Natural killer cell (primary cell): Measurements from ENCODE around the gene OR12D2. TPM values are rescaled to one million over a fixed set of nuclear protein-coding genes. Genes with fewer than 3 reads are reported as not detected.

Experiments used
- ATAC-seq, 3 donors: fragments of 150-1000 bp in 2 of 3; fragments of 200-7000 bp in 1 of 3; cut with Tn5 transposase; 1 replicate in 1 of 3; 2 replicates in 2 of 3; pipeline ENCODE4 v1.10.0; 2021; ENCODE audit warnings: mild to moderate bottlenecking in 2 of 3, moderate library complexity in 2 of 3
- DNase-seq, 2 donors: peaks; one replicate each; pipeline versions ENCODE4 v3.0.0 to v3.0.0-alpha.2; 2013 to 2021; ENCODE audit warnings: mixed read lengths in 1 of 2
- H3K27ac ChIP-seq: one replicate; pipeline ENCODE4 v1.5.1; 2013; ENCODE audit warnings: mild to moderate bottlenecking, low read length
- H3K27me3 ChIP-seq: one replicate; pipeline ENCODE4 v1.6.1; 2013; ENCODE audit warnings: low read length; ENCODE audit not compliant: control insufficient read depth, insufficient read depth
- H3K36me3 ChIP-seq: one replicate; pipeline ENCODE4 v1.6.1; 2013; ENCODE audit warnings: low read length; ENCODE audit not compliant: control insufficient read depth, insufficient read depth
- H3K4me1 ChIP-seq: one replicate; pipeline ENCODE4 v1.6.1; 2013; ENCODE audit warnings: low read length; ENCODE audit not compliant: control insufficient read depth, insufficient read depth
- H3K4me3 ChIP-seq: one replicate; pipeline ENCODE4 v1.5.1; 2013; ENCODE audit warnings: low read length
- H3K9me3 ChIP-seq: one replicate; pipeline ENCODE4 v1.6.1; 2013; ENCODE audit warnings: low read length; ENCODE audit not compliant: control insufficient read depth, insufficient read depth
- H3K27ac Mint-ChIP-seq, 2 donors: one replicate each; pipeline ENCODE4 v1.8.0; 2022; ENCODE audit warnings: mild to moderate bottlenecking in 2 of 2, mixed read lengths in 2 of 2, moderate library complexity in 1 of 2
- H3K27me3 Mint-ChIP-seq, 2 donors: one replicate each; pipeline ENCODE4 v1.8.0; 2022; ENCODE audit warnings: low read depth in 2 of 2, mixed read lengths in 2 of 2
- H3K36me3 Mint-ChIP-seq: one replicate; pipeline ENCODE4 v1.8.0; 2022; ENCODE audit warnings: mixed read lengths
- H3K4me1 Mint-ChIP-seq, 2 donors: one replicate each; pipeline ENCODE4 v1.8.0; 2022; ENCODE audit warnings: mixed read lengths in 2 of 2
- H3K4me3 Mint-ChIP-seq: one replicate; pipeline ENCODE4 v1.8.0; 2022; ENCODE audit warnings: mild to moderate bottlenecking, moderate library complexity, mixed read lengths
- H3K9me3 Mint-ChIP-seq, 2 donors: one replicate each; pipeline ENCODE4 v1.8.0; 2022; ENCODE audit warnings: mixed read lengths in 2 of 2
- CTCF ChIP-seq: fragments of 200-600 bp; IDR thresholded peaks from one replicate; pipeline ENCODE4 v1.8.0; 2022; ENCODE audit warnings: antibody characterized with exemption
- WGBS: methylation state at CpG from one replicate; pipeline ENCODE4 v1.1.7; 2013; ENCODE audit warnings: missing lambda C conversion rate; ENCODE audit not compliant: insufficient coverage; 5-methylcytosine and 5-hydroxymethylcytosine counted together
- intact Hi-C: fragments of 100-400 bp; cut with micrococcal nuclease; formaldehyde crosslinking; loops from one replicate; pipeline ENCODE4 v1.14.2; 2022
- total RNA-seq, 4 donors: library from RNA; stranded (reverse); fragments of 120-200 nt in 1 of 4; gene quantifications; one replicate each; pipeline versions ENCODE4 v1.2.3 to v1.2.4, GENCODE V29; 2013 to 2022

The OR12D2 gene
- total RNA-seq, 3 donors from 2014 or later (not counting 1 experiment from before 2014, with no cell fraction given): not detected

- no peak overlapping the region for H3K4me3 ChIP-seq
- ATAC-seq (no peak), DNase-seq (no peak)
- Mint-ChIP-seq H3K27me3 (peaks cover 9 to 56% of the 10 kb centered on the region in 2 donors), H3K4me1 (no peaks in the 10 kb centered on the region), H3K27ac (no peak overlapping the region), H3K36me3 (peaks cover 5% of the 10 kb centered on the region), H3K4me3 (no peak overlapping the region), H3K9me3 (peaks cover 0 to 2% of the 10 kb centered on the region in 2 donors)
- H3K9me3 ChIP-seq: no peaks in the 10 kb centered on the region
- H3K27me3 ChIP-seq: peaks cover 7% of the 10 kb centered on the region
- TF ChIP-seq CTCF: no peak
- intact Hi-C loops: no loop called here
- H3K36me3 ChIP-seq: no peaks in the 10 kb centered on the region
- H3K27ac ChIP-seq: no peak overlapping the region
- no peaks in the 10 kb centered on the region for H3K4me1 ChIP-seq
- no CpG with 5 or more reads among the region's 2 CpGs for WGBS
Measured at GRCh38 chr6:29399525-29399924, 4.1 kb downstream of the OR12D2 start.

- H3K27me3 Mint-ChIP-seq: peaks cover 4 to 33% of the 10 kb centered on the region in 2 donors
- Histone ChIP-seq H3K9me3 (no peaks in the 10 kb centered on the region), H3K27ac (no peak overlapping the region), H3K4me3 (no peak overlapping the region), H3K36me3 (no peaks in the 10 kb centered on the region), H3K27me3 (peaks cover 6% of the 10 kb centered on the region), H3K4me1 (no peaks in the 10 kb centered on the region)
- no peak for DNase-seq
- TF ChIP-seq CTCF: no peak
- no peak overlapping the region for H3K27ac Mint-ChIP-seq
- 55% methylated on average over 1 of the region's 1 CpG for WGBS
- no peak overlapping the region for H3K4me3 Mint-ChIP-seq
- intact Hi-C loops: no loop called here
- peaks cover 5% of the 10 kb centered on the region for H3K36me3 Mint-ChIP-seq
- ATAC-seq: no peak
- H3K9me3 Mint-ChIP-seq: peaks cover 0 to 2% of the 10 kb centered on the region in 2 donors
- H3K4me1 Mint-ChIP-seq: no peaks in the 10 kb centered on the region
Measured at GRCh38 chr6:29403801-29404200, 8.4 kb downstream of the OR12D2 start.

DNA sequence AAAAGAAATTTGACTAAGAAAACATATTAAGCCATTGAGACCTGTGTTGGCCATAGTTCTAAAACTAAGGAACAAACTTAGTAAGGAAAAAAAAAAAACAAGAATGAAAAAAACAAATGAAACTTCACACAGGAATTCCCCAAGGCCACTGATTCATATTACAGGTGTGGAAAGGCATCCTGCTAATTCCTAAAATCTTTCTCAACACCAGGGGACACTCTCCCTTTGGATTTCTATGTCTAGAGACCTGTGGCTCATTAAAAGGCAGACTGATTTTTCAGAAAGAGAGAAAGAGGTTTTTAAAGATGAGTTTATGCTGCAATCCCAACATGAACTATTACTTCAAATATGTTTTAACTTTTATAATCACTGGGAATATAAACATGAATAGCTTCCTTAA lies 19.2 kb downstream of the OR12D2 start, which contains the start of gene OR12D1:
TSS of gene OR12D1 (plus strand) at position 341 of the 400 bp plus-strand sequence.
- H3K36me3 ChIP-seq: no peaks in the 10 kb centered on the region
- TF ChIP-seq CTCF: no peak
- Mint-ChIP-seq H3K36me3 (peaks cover 8% of the 10 kb centered on the region), H3K27ac (no peak within 1 kb of the TSS), H3K4me3 (no peak within 1 kb of the TSS), H3K27me3 (peaks cover 26 to 46% of the 10 kb centered on the region in 2 donors), H3K9me3 (peaks cover 2 to 5% of the 10 kb centered on the region in 2 donors), H3K4me1 (no peaks in the 10 kb centered on the region)
- ATAC-seq: no peak
- intact Hi-C loops: no loop called here
- no peak within 1 kb of the TSS for H3K4me3 ChIP-seq
- no peaks in the 10 kb centered on the region for H3K4me1 ChIP-seq
- no peak within 1 kb of the TSS for H3K27ac ChIP-seq
- H3K27me3 ChIP-seq: no peaks in the 10 kb centered on the region
- no peak for DNase-seq
- H3K9me3 ChIP-seq: peaks cover 4% of the 10 kb centered on the region

DNA sequence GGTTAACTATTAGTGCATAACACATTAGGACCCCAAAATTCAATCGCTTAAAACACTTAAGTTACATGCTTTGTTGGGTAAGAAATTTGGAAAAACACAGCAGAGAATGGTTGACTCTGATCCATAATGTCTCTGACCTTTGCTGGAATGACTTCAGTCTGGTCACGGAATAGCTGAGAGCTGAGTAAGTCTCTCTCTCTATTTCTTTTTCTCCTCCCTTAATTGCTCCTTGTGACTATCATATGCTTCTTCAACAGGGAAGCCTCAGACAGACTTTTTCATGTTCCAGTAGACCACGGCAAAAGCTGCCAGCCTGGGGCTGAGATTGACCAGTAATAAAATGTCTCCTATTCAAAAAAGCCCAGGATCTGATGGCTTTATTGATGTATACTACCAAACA lies 24.1 kb downstream of the OR12D2 start:
- Histone ChIP-seq H3K9me3 (no peaks in the 10 kb centered on the region), H3K27ac (no peak overlapping the region), H3K4me3 (no peak overlapping the region), H3K36me3 (no peaks in the 10 kb centered on the region), H3K4me1 (no peaks in the 10 kb centered on the region), H3K27me3 (no peaks in the 10 kb centered on the region)
- H3K9me3 Mint-ChIP-seq: peaks cover 0 to 2% of the 10 kb centered on the region in 2 donors
- TF ChIP-seq CTCF: no peak
- no peaks in the 10 kb centered on the region for H3K36me3 Mint-ChIP-seq
- H3K4me1 Mint-ChIP-seq: no peaks in the 10 kb centered on the region
- H3K27ac Mint-ChIP-seq: no peak overlapping the region
- ATAC-seq (no peak), DNase-seq (no peak)
- WGBS: 89% methylated on average over 3 of the region's 3 CpGs
- intact Hi-C loops: no loop called here
- peaks cover 25 to 50% of the 10 kb centered on the region in 2 donors for H3K27me3 Mint-ChIP-seq
- H3K4me3 Mint-ChIP-seq: no peak overlapping the region
